K562 (cell line): ENCODE results near the gene TLCD4. TPM values are rescaled to one million over a fixed set of nuclear protein-coding genes. Genes with fewer than 3 reads are reported as not detected.

Source experiments
- BRD4 ChIP-seq: fragments of 200-600 bp; sonication (generic); IDR thresholded peaks from 2 replicates; pipeline ENCODE4 v1.6.1; 2017; ENCODE audit warnings: inconsistent platforms
- FOXA1 ChIP-seq: fragments of 450-650 bp; IDR thresholded peaks from 2 replicates; pipeline ENCODE4 v1.6.1; 2016; ENCODE audit warnings: mild to moderate bottlenecking, borderline replicate concordance
- MEF2A ChIP-seq: IDR thresholded peaks from 2 replicates; pipeline ENCODE4 v1.6.1; 2011; ENCODE audit warnings: low read depth, mild to moderate bottlenecking, low read length, moderate library complexity; ENCODE audit not compliant: control insufficient read depth
- MTA2 ChIP-seq: fragments of 450-650 bp; IDR thresholded peaks from 2 replicates; pipeline ENCODE4 v1.6.1; 2016; ENCODE audit warnings: low read depth
- NKRF ChIP-seq: fragments of 450-650 bp; IDR thresholded peaks from 2 replicates; pipeline ENCODE4 v1.6.1; 2016; ENCODE audit warnings: borderline replicate concordance
- NR3C1 ChIP-seq: sonication (generic); formaldehyde crosslinking; IDR thresholded peaks from 2 replicates; pipeline ENCODE4 v1.8.1; 2022; ENCODE audit warnings: missing genetic modification reagents
- SMARCA5 ChIP-seq: fragments of 450-650 bp; IDR thresholded peaks from 2 replicates; pipeline ENCODE4 v1.6.1; 2016
- STAT6 ChIP-seq: sonication (generic); formaldehyde crosslinking; IDR thresholded peaks from 2 replicates; pipeline ENCODE4 v1.8.1; 2023; ENCODE audit warnings: mild to moderate bottlenecking, missing genetic modification reagents
- ZC3H11A ChIP-seq: IDR thresholded peaks from 2 replicates; pipeline ENCODE4 v1.6.1; 2012; ENCODE audit warnings: low read depth, low read length, improper control_type of control experiment
- ZFX ChIP-seq: sonication (generic); formaldehyde crosslinking; IDR thresholded peaks from 2 replicates; pipeline ENCODE4 v1.8.0; 2022; ENCODE audit warnings: mild to moderate bottlenecking, missing genetic modification reagents, moderate library complexity
- polyA plus RNA-seq, 8 experiments: library from polyadenylated mRNA; depleted of rRNA in 4 of 8; stranded (reverse) in 5 of 8; unstranded in 3 of 8; fragments of >200 nt; fragmentation: Nextera tagmentation in 2 of 8; fragmentation: Illumina TruSeq in 1 of 8; extraction: Ambion mirVana in 2 of 8; extraction: Trizol in 1 of 8; gene quantifications; 2 replicates each; pipeline versions ENCODE4 v1.2.1 to v1.2.3, GENCODE V29; 2011 to 2014; ENCODE audit warnings: inconsistent platforms in 1 of 8, missing spikeins in 1 of 8
- total RNA-seq, 7 experiments: library from RNA; depleted of rRNA in 6 of 7; stranded (reverse); fragments of >200 nt in 6 of 7; fragmentation: Illumina TruSeq in 2 of 7; extraction: Trizol in 2 of 7; gene quantifications; 2 replicates each; pipeline versions ENCODE4 v1.2.1 to v1.2.3, GENCODE V29; 2011 to 2021; ENCODE audit warnings: low replicate concordance in 1 of 7
- TF ChIP-seq, protein P1 (sequence below), 2 experiments: fragments of 200-800 bp in 1 of 2; sonication (Bioruptor generic) in 1 of 2; sonication (generic) in 1 of 2; formaldehyde crosslinking in 1 of 2; IDR thresholded peaks in 1 of 2; conservative IDR thresholded peaks in 1 of 2; 2 replicates each; pipeline versions ENCODE4 v1.5.0 to v1.6.1; 2016 to 2020; ENCODE audit warnings: missing compliant biosample characterization in 1 of 2, missing genetic modification characterization in 1 of 2, missing genetic modification reagents in 1 of 2

TLCD4 gene
- total and polyA plus RNA-seq, 9 of the 15 experiments (the other 6 are each of a cell fraction or from before 2014, with no cell fraction given): 3.5 to 19.8 (median 7.6) TPM

- TF ChIP-seq NKRF: no peak
- no peak for TF ChIP-seq SMARCA5
- no peak for TF ChIP-seq NR3C1
- TF ChIP-seq MTA2: no peak
- TF ChIP-seq BRD4: no peak
- TF ChIP-seq FOXA1: no peak
- no peak for TF ChIP-seq ZFX (CRISPR knock-in tag)
- TF ChIP-seq, protein P1, sequence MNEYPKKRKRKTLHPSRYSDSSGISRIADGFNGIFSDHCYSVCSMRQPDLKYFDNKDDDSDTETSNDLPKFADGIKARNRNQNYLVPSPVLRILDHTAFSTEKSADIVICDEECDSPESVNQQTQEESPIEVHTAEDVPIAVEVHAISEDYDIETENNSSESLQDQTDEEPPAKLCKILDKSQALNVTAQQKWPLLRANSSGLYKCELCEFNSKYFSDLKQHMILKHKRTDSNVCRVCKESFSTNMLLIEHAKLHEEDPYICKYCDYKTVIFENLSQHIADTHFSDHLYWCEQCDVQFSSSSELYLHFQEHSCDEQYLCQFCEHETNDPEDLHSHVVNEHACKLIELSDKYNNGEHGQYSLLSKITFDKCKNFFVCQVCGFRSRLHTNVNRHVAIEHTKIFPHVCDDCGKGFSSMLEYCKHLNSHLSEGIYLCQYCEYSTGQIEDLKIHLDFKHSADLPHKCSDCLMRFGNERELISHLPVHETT (CRISPR knock-in tag; conservative IDR thresholded peaks at IDR 0.05 in 1 of 2, IDR thresholded peaks at IDR 0.05 in 1 of 2): no peak
- no peak for TF ChIP-seq ZC3H11A
- no peak for TF ChIP-seq MEF2A
- no peak for TF ChIP-seq STAT6
Measured at GRCh38 chr1:95133687-95134086, 16.5 kb downstream of the TLCD4 start (continued).
